Measurements from ENCODE around the gene TMEM256. TPM values are rescaled to one million over a fixed set of nuclear protein-coding genes. Genes with fewer than 3 reads are reported as not detected.

The TMEM256 gene
- polyA plus RNA-seq, 1 donor from 2014 or later = 161 TPM

- Histone ChIP-seq H3K9ac (ENCODE audit: low read length) (peak overlapping the region; percentile 98), H3K27me3 (ENCODE audit: insufficient read depth, low read depth, low read length) (no peaks in the 10 kb centered on the region), H3K27ac (ENCODE audit: low read length) (peak overlapping the region; percentile 98), H3K9me3 (ENCODE audit: low read length) (no peaks in the 10 kb centered on the region), H3K4me2 (ENCODE audit: low read length) (no peak overlapping the region), H3K4me3 (ENCODE audit: low read length) (peak overlapping the region; percentile 88), H3F3A (ENCODE audit: insufficient read depth, low read length, poor library complexity, severe bottlenecking) (peaks cover 5% of the 10 kb centered on the region), H3K9me2 (ENCODE audit: insufficient read depth, low read length) (no peaks in the 10 kb centered on the region), H3K36me3 (ENCODE audit: insufficient read depth, low read length) (no peaks in the 10 kb centered on the region), H4K20me1 (ENCODE audit: insufficient read depth) (peaks cover 2% of the 10 kb centered on the region), H3K79me2 (replicated peaks; ENCODE audit: insufficient read depth, low read length) (peaks cover 32% of the 10 kb centered on the region), H2AFZ (ENCODE audit: low read depth, low read length) (peak overlapping the region; percentile 45)
- no peak for TF ChIP-seq SMC3 (conservative IDR thresholded peaks at IDR 0.05; ENCODE audit: poor library complexity)
- TF ChIP-seq POLR2AphosphoS5 (IDR thresholded peaks at IDR 0.05) = peak; percentile 80
- peak; percentile 13 for TF ChIP-seq TAF1 (IDR thresholded peaks at IDR 0.05; ENCODE audit: low read depth)
- no peak for TF ChIP-seq MXI1 (conservative IDR thresholded peaks at IDR 0.05; ENCODE audit: poor library complexity, severe bottlenecking)
Observed at GRCh38 chr17:7404737-7405349, 946 bp upstream of the TMEM256 start.

GRCh38 chr17:7403727-7403976, 245 bp downstream of the TMEM256 start:
- peak overlapping the region; percentile 98 for H3K9ac ChIP-seq (ENCODE audit: low read length)
- H4K20me1 ChIP-seq (ENCODE audit: insufficient read depth) = peaks cover 2% of the 10 kb centered on the region
- H2AFZ ChIP-seq (ENCODE audit: low read depth, low read length) = peak overlapping the region; percentile 76
- peaks cover 32% of the 10 kb centered on the region for H3K79me2 ChIP-seq (replicated peaks; ENCODE audit: insufficient read depth, low read length)
- H3K4me2 ChIP-seq (ENCODE audit: low read length) = peak overlapping the region; percentile 86
- H3K4me3 ChIP-seq (ENCODE audit: low read length) = peak overlapping the region; percentile 88
- peak overlapping the region; percentile 98 for H3K27ac ChIP-seq (ENCODE audit: low read length)
- no peaks in the 10 kb centered on the region for H3K9me3 ChIP-seq (ENCODE audit: low read length)
- no peaks in the 10 kb centered on the region for H3K27me3 ChIP-seq (ENCODE audit: insufficient read depth, low read depth, low read length)
- no peaks in the 10 kb centered on the region for H3K36me3 ChIP-seq (ENCODE audit: insufficient read depth, low read length)
- H3F3A ChIP-seq (ENCODE audit: insufficient read depth, low read length, poor library complexity, severe bottlenecking) = peaks cover 5% of the 10 kb centered on the region
- no peaks in the 10 kb centered on the region for H3K9me2 ChIP-seq (ENCODE audit: insufficient read depth, low read length)
- TF ChIP-seq RAD21 (conservative IDR thresholded peaks at IDR 0.05) (no peak), CTCF (IDR thresholded peaks at IDR 0.05; ENCODE audit: poor library complexity, severe bottlenecking) (no peak), POLR2AphosphoS5 (IDR thresholded peaks at IDR 0.05) (no peak), REST (IDR thresholded peaks at IDR 0.05; ENCODE audit: borderline replicate concordance) (no peak), MXI1 (conservative IDR thresholded peaks at IDR 0.05; ENCODE audit: poor library complexity, severe bottlenecking) (no peak), TAF1 (IDR thresholded peaks at IDR 0.05; ENCODE audit: low read depth) (no peak), EZH2 (IDR thresholded peaks at IDR 0.05; ENCODE audit: borderline replicate concordance, insufficient read depth, low read length, poor library complexity, severe bottlenecking) (no peak)
